ENCODE measurements around the gene PDX1.

Gene PDX1

DNA sequence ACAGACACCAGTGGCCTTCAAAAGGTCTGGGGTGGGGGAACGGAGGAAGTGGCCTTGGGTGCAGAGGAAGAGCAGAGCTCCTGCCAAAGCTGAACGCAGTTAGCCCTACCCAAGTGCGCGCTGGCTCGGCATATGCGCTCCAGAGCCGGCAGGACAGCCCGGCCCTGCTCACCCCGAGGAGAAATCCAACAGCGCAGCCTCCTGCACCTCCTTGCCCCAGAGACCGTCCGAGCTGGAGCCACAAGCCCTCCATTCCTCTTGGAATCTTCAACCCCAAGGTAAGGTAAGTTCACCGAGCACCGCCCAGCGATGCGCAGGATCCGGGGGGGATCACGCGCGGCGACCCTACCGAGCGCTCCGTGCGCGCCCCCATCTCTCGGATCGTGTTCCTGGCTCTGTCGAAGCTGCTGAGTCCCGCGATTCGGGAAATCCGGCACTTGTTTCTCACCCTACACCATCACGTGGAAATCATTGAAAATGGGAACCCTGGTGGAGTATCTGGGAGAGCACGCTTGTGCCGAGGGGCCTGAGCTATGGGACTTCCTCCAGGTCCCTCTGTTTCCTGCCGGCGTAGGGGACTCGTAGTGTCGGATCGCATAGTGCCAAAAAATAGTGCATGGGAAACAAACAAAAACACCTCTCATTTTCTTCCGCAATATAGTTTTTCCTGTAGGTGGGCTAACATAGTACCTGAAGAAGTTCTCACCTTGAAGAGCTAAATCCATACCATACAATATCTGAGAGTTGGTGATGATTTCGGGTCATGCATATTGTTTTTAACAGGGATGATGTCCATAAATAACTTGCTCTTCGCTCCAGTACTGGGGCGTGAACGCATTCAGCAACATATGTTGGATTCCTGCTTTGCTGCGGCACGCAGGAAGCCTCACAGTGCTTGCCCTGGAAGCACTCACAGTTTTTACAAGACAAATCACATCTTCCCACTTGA is 9.3 kb downstream of the PDX1 start:
- no peak for DNase-seq (ENCODE audit: low read depth in 1 of 2, low spot score in 1 of 2)
- TF ChIP-seq GABPA (IDR thresholded peaks at IDR 0.05; ENCODE audit: low read depth) (no peak), POLR2AphosphoS5 (IDR thresholded peaks at IDR 0.05; ENCODE audit: low read depth) (no peak), SPI1 (IDR thresholded peaks at IDR 0.05; ENCODE audit: borderline replicate concordance, low read depth) (no peak)
- TF ChIP-seq, protein P1, sequence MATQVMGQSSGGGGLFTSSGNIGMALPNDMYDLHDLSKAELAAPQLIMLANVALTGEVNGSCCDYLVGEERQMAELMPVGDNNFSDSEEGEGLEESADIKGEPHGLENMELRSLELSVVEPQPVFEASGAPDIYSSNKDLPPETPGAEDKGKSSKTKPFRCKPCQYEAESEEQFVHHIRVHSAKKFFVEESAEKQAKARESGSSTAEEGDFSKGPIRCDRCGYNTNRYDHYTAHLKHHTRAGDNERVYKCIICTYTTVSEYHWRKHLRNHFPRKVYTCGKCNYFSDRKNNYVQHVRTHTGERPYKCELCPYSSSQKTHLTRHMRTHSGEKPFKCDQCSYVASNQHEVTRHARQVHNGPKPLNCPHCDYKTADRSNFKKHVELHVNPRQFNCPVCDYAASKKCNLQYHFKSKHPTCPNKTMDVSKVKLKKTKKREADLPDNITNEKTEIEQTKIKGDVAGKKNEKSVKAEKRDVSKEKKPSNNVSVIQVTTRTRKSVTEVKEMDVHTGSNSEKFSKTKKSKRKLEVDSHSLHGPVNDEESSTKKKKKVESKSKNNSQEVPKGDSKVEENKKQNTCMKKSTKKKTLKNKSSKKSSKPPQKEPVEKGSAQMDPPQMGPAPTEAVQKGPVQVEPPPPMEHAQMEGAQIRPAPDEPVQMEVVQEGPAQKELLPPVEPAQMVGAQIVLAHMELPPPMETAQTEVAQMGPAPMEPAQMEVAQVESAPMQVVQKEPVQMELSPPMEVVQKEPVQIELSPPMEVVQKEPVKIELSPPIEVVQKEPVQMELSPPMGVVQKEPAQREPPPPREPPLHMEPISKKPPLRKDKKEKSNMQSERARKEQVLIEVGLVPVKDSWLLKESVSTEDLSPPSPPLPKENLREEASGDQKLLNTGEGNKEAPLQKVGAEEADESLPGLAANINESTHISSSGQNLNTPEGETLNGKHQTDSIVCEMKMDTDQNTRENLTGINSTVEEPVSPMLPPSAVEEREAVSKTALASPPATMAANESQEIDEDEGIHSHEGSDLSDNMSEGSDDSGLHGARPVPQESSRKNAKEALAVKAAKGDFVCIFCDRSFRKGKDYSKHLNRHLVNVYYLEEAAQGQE (IDR thresholded peaks at IDR 0.05; ENCODE audit: insufficient replicate concordance, low read depth) = no peak
- TF ChIP-seq, protein P2, sequence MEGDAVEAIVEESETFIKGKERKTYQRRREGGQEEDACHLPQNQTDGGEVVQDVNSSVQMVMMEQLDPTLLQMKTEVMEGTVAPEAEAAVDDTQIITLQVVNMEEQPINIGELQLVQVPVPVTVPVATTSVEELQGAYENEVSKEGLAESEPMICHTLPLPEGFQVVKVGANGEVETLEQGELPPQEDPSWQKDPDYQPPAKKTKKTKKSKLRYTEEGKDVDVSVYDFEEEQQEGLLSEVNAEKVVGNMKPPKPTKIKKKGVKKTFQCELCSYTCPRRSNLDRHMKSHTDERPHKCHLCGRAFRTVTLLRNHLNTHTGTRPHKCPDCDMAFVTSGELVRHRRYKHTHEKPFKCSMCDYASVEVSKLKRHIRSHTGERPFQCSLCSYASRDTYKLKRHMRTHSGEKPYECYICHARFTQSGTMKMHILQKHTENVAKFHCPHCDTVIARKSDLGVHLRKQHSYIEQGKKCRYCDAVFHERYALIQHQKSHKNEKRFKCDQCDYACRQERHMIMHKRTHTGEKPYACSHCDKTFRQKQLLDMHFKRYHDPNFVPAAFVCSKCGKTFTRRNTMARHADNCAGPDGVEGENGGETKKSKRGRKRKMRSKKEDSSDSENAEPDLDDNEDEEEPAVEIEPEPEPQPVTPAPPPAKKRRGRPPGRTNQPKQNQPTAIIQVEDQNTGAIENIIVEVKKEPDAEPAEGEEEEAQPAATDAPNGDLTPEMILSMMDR (IDR thresholded peaks at IDR 0.05; ENCODE audit: insufficient read depth, low read length) = no peak
- Histone ChIP-seq H3K4me3 (replicated peaks; ENCODE audit: insufficient read depth, low read length) (no peak overlapping the region), H3K27ac (replicated peaks) (no peak overlapping the region), H3K27me3 (ENCODE audit: insufficient read depth, poor library complexity, severe bottlenecking) (peaks cover 68% of the 10 kb centered on the region)

DNA sequence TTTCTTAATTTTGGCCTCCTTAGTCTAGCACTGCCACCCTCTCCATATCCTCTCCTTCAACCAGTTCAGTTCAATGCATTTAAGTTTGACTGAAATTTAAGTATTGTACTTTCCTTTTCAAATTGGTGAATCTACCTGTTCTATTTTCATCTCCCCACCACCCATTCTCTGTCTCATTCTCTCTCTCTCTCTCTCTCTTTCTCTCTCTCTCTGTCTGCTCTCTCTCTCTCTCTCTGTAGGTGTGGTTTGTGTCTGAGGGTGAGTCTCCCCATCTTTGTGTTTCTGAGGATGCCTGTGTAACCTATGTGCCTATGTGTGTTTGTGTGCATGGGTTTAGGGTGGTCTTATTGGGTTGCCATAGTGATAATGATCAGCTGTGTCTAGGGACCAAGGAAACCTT is 10.1 kb downstream of the PDX1 start:
- peaks cover 62% of the 10 kb centered on the region for H3K27me3 ChIP-seq (ENCODE audit: insufficient read depth, poor library complexity, severe bottlenecking)
- DNase-seq (ENCODE audit: low read depth in 1 of 2, low spot score in 1 of 2) = no peak
- no peak overlapping the region for H3K4me3 ChIP-seq (replicated peaks; ENCODE audit: insufficient read depth, low read length)
- no peak overlapping the region for H3K27ac ChIP-seq (replicated peaks)
- TF ChIP-seq GABPA (IDR thresholded peaks at IDR 0.05; ENCODE audit: low read depth) (no peak), POLR2AphosphoS5 (IDR thresholded peaks at IDR 0.05; ENCODE audit: low read depth) (no peak), SPI1 (IDR thresholded peaks at IDR 0.05; ENCODE audit: borderline replicate concordance, low read depth) (no peak)
- TF ChIP-seq, protein P2 (IDR thresholded peaks at IDR 0.05; ENCODE audit: insufficient read depth, low read length) = no peak
- TF ChIP-seq, protein P1 (IDR thresholded peaks at IDR 0.05; ENCODE audit: insufficient replicate concordance, low read depth) = no peak

DNA sequence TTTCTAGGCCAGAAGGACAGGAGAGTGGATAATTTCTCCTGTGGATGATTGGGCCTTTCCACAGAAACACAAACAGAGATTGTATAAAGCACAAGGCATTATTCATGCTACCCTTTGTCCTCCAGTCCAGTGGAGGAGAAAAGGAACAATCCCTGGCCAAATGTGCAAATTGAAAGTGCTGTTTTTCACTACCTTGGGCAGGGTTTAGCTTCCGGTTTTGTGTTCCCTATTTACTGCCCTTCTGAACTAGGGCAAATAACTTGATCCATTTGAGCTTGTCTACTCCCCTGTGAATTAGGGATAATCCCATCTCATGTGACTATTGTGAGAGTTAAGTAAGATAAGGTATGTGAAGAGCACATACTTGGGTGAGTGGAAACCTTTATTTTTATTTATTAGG is 13.3 kb downstream of the PDX1 start:
- H3K27me3 ChIP-seq (ENCODE audit: insufficient read depth, poor library complexity, severe bottlenecking) = peaks cover 32% of the 10 kb centered on the region
- no peak overlapping the region for H3K27ac ChIP-seq (replicated peaks)
- TF ChIP-seq SPI1 (IDR thresholded peaks at IDR 0.05; ENCODE audit: borderline replicate concordance, low read depth) (peak; percentile 38; the same call in 1 of the 2 replicates), GABPA (IDR thresholded peaks at IDR 0.05; ENCODE audit: low read depth) (no peak)
- H3K4me3 ChIP-seq (replicated peaks; ENCODE audit: insufficient read depth, low read length) = no peak overlapping the region
- DNase-seq (ENCODE audit: low read depth in 1 of 2, low spot score in 1 of 2) = peak in 1 of 2 experiments; percentile 36

DNA sequence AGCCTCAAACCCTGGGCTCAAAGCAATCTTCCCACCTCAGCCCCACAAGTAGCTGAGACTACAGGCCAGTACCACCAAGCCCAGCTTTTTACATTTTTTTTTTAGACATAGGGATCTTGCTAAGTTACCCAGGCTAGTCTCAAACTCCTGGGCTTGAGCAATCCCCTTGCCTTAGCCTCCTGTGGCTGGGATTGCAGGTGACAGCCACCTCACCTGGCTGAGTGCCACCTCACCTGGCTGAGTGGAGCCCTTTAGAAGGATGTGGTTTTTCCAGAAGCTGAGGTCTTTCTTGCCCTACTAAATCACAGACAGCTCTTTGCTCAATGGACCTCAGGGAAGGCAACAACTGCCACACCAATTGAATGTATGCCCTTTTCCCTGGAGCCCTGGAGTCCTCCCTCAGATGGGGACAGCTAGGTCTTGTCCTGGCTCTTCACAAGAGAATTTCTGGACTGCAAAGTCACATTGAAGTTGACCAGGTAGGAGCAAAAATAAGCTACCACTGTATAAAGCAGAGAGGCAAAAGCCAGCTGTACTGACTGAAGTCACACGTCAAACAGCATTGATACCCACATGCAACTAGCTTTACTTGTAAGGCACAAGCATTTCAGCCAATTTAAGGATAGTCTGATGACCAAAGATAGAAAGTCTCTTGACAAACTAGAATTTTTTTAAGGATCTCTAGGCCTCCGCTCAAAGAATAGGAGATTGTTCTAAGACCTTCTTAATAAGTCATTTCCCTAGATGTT is 14.0 kb downstream of the PDX1 start:
- DNase-seq (ENCODE audit: low read depth in 1 of 2, low spot score in 1 of 2) = no peak
- H3K4me3 ChIP-seq (replicated peaks; ENCODE audit: insufficient read depth, low read length) = no peak overlapping the region
- H3K27ac ChIP-seq (replicated peaks) = no peak overlapping the region
- TF ChIP-seq GABPA (IDR thresholded peaks at IDR 0.05; ENCODE audit: low read depth) (no peak), SPI1 (IDR thresholded peaks at IDR 0.05; ENCODE audit: borderline replicate concordance, low read depth) (no peak), POLR2AphosphoS5 (IDR thresholded peaks at IDR 0.05; ENCODE audit: low read depth) (no peak)
- TF ChIP-seq, protein P2 (IDR thresholded peaks at IDR 0.05; ENCODE audit: insufficient read depth, low read length) = no peak
- TF ChIP-seq, protein P1 (IDR thresholded peaks at IDR 0.05; ENCODE audit: insufficient replicate concordance, low read depth) = no peak
- peaks cover 29% of the 10 kb centered on the region for H3K27me3 ChIP-seq (ENCODE audit: insufficient read depth, poor library complexity, severe bottlenecking)

Measured in HL-60 (cell line).